Naive thymus-derived CD8-positive, alpha-beta T cell (primary cell): Measurements from ENCODE around the gene RTP3. TPM values are rescaled to one million over a fixed set of nuclear protein-coding genes. Genes with fewer than 3 reads are reported as not detected.

Experiments used
- ATAC-seq, 2 donors: fragments of 150-1000 bp; cut with Tn5 transposase in 1 of 2; sonication (Bioruptor Pico), chemical (Tn5 transposase) in 1 of 2; 1 replicate in 1 of 2; 2 replicates in 1 of 2; pipeline ENCODE4 v1.10.0; 2021; ENCODE audit warnings: mild to moderate bottlenecking in 2 of 2, moderate library complexity in 2 of 2
- POLR2A ChIA-PET: fragments of 350-600 bp; sonication (Branson Sonifier 250); formaldehyde crosslinking; loops from one replicate; lab custom pipeline; 2021; ENCODE audit warnings: antibody characterized with exemption; lab: Charles Lee
- DNase-seq, 10 donors: peaks; one replicate each; pipeline versions ENCODE4 v3.0.0 to v3.0.0-alpha.2; 2020 to 2022
- H3K27ac Mint-ChIP-seq, 10 donors: one replicate each; pipeline ENCODE4 v1.8.0; 2020 to 2022; ENCODE audit warnings: mild to moderate bottlenecking in 10 of 10, mixed read lengths in 10 of 10, moderate library complexity in 4 of 10, inconsistent platforms in 1 of 10
- H3K27me3 Mint-ChIP-seq, 5 donors: one replicate each; pipeline ENCODE4 v1.8.0; 2021 to 2022; ENCODE audit warnings: mixed read lengths in 5 of 5
- H3K36me3 Mint-ChIP-seq, 3 donors: one replicate each; pipeline ENCODE4 v1.8.0; 2020 to 2022; ENCODE audit warnings: mixed read lengths in 3 of 3, mild to moderate bottlenecking in 2 of 3, inconsistent platforms in 1 of 3
- H3K4me1 Mint-ChIP-seq, 4 donors: one replicate each; pipeline ENCODE4 v1.8.0; 2021 to 2022; ENCODE audit warnings: mixed read lengths in 4 of 4
- H3K4me3 Mint-ChIP-seq, 10 donors: one replicate each; pipeline ENCODE4 v1.8.0; 2020 to 2022; ENCODE audit warnings: mild to moderate bottlenecking in 10 of 10, mixed read lengths in 10 of 10, moderate library complexity in 6 of 10, inconsistent platforms in 1 of 10
- H3K9me3 Mint-ChIP-seq, 9 donors: one replicate each; pipeline ENCODE4 v1.8.0; 2020 to 2022; ENCODE audit warnings: mixed read lengths in 9 of 9, mild to moderate bottlenecking in 3 of 9, inconsistent platforms in 1 of 9, moderate library complexity in 1 of 9
- polyA plus RNA-seq, 3 donors: library from polyadenylated mRNA; unstranded; fragments of 300-500 nt; fragmentation: Illumina TruSeq; gene quantifications; one replicate each; pipeline ENCODE4 v1.2.3, GENCODE V29; 2021
- total RNA-seq, 8 experiments: library from RNA in 2 of 8; stranded (reverse) in 2 of 8; gene quantifications; one replicate each; pipeline ENCODE4 v1.2.3 and lab custom pipeline; 2021 to 2026

Gene RTP3
- total RNA-seq = not detected
- polyA plus RNA-seq = not detected
- 0 to 0.09 (median 0) reads per million in 6 experiments for total RNA-seq (lab: John Stamatoyannopoulos, UW)

DNA sequence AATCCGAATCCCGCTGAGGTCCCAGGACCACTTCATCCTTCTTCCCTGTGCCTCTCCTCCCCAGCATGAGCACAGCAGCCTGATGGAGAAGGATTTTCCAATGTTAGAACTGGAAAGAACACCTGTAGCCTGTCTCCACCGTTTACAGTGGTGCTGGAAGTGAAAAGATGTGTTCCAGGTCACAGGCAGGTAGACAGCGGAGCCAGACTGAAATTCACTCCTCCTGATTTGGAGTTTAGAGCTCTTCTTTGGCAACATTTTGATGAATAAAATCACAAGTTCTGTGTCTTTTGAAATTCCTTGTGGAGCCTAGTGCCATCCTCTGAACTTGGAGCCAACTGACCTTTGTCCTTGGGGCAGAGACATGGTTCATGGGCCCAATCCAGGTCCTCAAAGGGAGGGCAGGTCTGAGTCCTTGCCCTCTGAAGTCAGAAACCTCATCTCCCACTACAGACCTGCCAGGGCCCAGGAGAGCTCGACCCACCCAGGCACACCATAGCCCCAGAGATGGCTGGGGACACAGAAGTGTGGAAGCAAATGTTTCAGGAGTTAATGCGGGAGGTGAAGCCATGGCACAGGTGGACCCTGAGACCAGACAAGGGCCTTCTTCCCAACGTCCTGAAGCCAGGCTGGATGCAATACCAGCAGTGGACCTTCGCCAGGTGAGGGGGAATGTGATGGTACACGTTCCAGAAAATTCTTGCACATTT is at the start of gene RTP3:
Gene RTP3 (plus strand): TSS at position 421 of the 710 bp plus-strand sequence. CDS start 87 bp downstream, at position 508.
- H3K27ac Mint-ChIP-seq = peak within 1 kb of the TSS in 4 of 10 donors; percentile 41 to 82 (median 75)
- H3K4me3 Mint-ChIP-seq = peak within 1 kb of the TSS in 1 of 10 donors; percentile 41
- H3K4me1 Mint-ChIP-seq = peaks cover 0 to 17% (median 4%) of the 10 kb centered on the region in 4 donors
- DNase-seq = no peak
- H3K36me3 Mint-ChIP-seq = no peaks in the 10 kb centered on the region
- POLR2A ChIA-PET = no interaction called here
- ATAC-seq = no peak
- H3K9me3 Mint-ChIP-seq = no peaks in the 10 kb centered on the region
- no peaks in the 10 kb centered on the region for H3K27me3 Mint-ChIP-seq

DNA sequence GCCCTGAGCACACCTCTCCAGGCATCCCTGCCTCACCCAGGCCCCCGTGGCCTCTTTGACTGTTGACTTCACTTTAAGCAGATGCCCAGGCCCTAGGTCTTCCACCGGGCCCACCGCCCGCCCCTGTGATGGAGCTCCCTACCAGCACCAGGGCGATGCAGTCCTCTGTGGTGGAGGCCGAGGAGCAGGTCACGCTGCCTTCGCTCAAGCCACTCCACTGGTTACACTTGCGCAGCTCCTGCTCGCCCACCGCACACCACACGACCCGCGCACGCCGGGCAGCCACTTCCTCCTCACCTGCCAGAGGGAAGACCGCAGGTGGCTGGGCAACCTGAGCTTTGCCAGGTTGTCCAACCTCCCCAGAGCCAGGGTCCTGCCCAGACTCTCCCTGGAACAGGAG is 49.1 kb upstream of the RTP3 start:
- Mint-ChIP-seq H3K4me3 (no peak overlapping the region), H3K27me3 (peaks cover 0 to 10% (median 3%) of the 10 kb centered on the region in 5 donors), H3K36me3 (no peaks in the 10 kb centered on the region)

DNA sequence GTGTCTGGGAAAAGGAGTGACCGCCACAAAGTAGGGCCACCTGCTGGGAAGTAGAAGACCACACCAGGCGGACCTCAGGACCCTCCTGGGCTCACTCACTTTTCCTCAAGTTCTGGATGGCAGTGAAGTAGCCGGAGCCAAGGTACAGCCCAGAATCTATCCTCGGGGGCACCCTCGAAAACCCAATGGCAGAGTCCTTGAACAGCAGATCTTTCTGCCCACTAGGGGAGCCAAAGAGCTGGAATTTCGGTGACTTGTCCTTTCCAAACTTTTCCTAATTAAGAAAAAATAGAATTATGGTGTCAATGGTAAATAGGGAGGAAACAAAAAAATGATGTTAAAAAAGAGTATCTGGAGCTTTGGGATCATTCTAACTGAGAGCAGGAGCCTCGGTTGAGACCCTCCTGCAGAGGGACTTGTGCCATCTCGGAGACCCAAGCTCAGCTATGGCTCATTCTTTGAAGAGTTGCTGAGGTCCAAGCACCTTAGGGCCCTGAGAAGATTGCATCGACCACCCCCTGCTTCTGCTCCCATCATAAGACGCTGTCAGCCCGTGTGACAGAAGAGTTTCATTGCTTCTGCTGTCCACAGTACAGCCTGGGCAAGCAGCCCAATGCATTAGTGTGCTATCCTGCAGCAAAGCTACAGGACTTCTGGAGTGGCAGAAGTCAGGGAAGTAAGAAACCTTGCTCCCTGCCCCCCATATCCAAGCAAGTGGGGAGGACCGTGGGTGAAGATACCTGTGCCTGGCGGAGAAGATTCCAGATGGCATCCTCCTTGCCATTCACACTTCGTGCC is 47.8 kb upstream of the RTP3 start:
- Mint-ChIP-seq H3K9me3 (no peaks in the 10 kb centered on the region), H3K27ac (no peak overlapping the region), H3K4me1 (peaks cover 0 to 3% (median 0%) of the 10 kb centered on the region in 4 donors), H3K36me3 (no peaks in the 10 kb centered on the region), H3K27me3 (peaks cover 0 to 10% (median 3%) of the 10 kb centered on the region in 5 donors), H3K4me3 (no peak overlapping the region)
- ATAC-seq (no peak), DNase-seq (no peak)
- POLR2A ChIA-PET = no interaction called here

More for the DNA sequence above, 49.1 kb upstream of the RTP3 start:
- no peak overlapping the region for H3K27ac Mint-ChIP-seq
- ATAC-seq (no peak), DNase-seq (no peak)
- H3K4me1 Mint-ChIP-seq = peaks cover 0 to 1% (median 0%) of the 10 kb centered on the region in 4 donors
- POLR2A ChIA-PET = no interaction called here
- H3K9me3 Mint-ChIP-seq = no peaks in the 10 kb centered on the region

DNA sequence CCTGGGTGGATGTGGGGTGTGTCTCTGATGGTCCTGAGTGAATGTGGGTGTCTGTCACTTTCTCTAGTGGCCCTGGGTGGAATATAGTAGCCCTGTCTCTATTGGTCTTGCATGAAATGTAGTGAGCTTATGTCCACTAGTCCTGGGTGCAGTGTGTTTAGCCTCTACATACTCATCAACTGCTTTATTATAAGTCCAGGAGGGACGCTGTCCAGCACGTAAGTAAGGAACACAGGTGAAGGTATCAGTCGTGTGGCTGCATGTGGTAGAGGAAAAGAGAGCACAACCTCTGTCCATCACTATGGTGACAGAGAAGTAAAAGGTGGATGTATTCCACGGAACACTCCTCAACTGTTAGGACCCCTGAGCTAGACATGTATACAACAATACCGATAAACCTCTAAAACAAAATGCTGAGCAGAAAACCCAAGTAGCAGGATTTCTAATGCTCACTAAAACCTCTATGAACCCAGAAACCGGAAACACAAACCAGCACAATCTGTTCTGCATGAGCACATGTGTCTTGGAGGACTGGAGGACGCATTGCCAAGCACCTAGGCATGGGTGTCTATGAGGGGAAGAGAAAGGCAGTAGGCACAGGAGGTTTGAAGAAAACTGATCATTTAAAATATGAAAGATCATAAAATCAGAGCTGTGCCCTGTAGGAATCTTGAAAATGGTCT is 44.1 kb upstream of the RTP3 start:
- Mint-ChIP-seq H3K4me3 (no peak overlapping the region), H3K27me3 (peaks cover 0 to 9% (median 3%) of the 10 kb centered on the region in 5 donors), H3K36me3 (no peaks in the 10 kb centered on the region), H3K4me1 (peaks cover 0 to 3% (median 0%) of the 10 kb centered on the region in 4 donors), H3K27ac (no peak overlapping the region), H3K9me3 (peaks cover 0 to 4% (median 0%) of the 10 kb centered on the region in 9 donors)
- POLR2A ChIA-PET = no interaction called here
- DNase-seq (no peak), ATAC-seq (no peak)

DNA sequence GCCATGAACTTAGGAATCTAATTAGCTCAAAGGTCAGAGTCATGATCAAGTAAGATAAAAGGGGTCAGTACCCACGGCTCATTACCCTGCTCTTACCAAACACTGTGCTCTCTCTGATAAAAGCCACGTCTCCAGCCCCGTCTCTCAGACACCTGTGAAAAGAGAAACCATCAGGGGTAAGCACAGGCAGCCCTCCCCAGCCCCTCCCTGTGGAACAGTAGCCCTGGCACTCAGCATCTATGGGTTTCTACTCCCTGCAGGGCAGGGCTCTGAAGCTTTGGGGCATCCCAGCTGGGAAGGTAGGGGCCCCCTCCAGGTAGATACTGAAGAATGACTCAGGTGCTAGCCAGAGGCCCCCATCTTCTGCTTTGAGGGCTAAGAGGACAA is 43.6 kb upstream of the RTP3 start:
- Mint-ChIP-seq H3K36me3 (no peaks in the 10 kb centered on the region), H3K27ac (peak overlapping the region in 1 of 10 donors; percentile 26), H3K9me3 (peaks cover 0 to 4% (median 0%) of the 10 kb centered on the region in 9 donors), H3K4me3 (no peak overlapping the region), H3K27me3 (peaks cover 0 to 4% (median 3%) of the 10 kb centered on the region in 5 donors), H3K4me1 (peaks cover 0 to 3% (median 0%) of the 10 kb centered on the region in 4 donors)
- no peak for DNase-seq
- no peak for ATAC-seq
- POLR2A ChIA-PET = no interaction called here

DNA sequence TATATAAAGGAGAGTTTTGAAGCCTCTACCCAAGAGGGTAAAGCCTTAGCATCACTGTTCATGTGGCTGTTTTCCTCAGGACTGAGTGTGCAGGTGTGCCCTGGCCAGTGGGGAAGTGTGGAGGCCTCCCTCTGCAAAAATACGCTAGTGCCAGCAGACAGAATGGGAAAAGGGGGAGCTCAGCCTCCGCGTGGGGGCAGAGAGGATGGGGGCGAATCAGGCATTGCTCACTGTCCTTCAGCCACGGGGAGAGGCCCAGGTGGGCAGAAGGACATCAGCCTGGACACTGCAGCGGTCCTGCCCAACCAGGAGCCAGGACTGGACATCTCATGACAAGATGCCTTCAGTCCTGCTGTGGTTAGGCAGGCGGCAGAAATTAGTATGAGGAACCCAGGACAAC is 43.2 kb upstream of the RTP3 start:
- Mint-ChIP-seq H3K27me3 (peaks cover 0 to 7% (median 4%) of the 10 kb centered on the region in 5 donors), H3K36me3 (no peaks in the 10 kb centered on the region), H3K4me1 (peaks cover 0 to 3% (median 0%) of the 10 kb centered on the region in 4 donors), H3K4me3 (no peak overlapping the region), H3K27ac (peak overlapping the region in 1 of 10 donors; percentile 26), H3K9me3 (peaks cover 0 to 4% (median 0%) of the 10 kb centered on the region in 9 donors)
- DNase-seq = no peak
- POLR2A ChIA-PET = no interaction called here
- ATAC-seq = no peak

- peaks cover 0 to 3% (median 0%) of the 10 kb centered on the region in 4 donors for H3K4me1 Mint-ChIP-seq
- H3K36me3 Mint-ChIP-seq = peaks cover 0 to under 1% (median 0%) of the 10 kb centered on the region in 3 donors
- POLR2A ChIA-PET = no interaction called here
- peaks cover 0 to 4% (median 0%) of the 10 kb centered on the region in 9 donors for H3K9me3 Mint-ChIP-seq
- H3K27me3 Mint-ChIP-seq = peaks cover 0 to 13% (median 7%) of the 10 kb centered on the region in 5 donors
- no peak overlapping the region for H3K27ac Mint-ChIP-seq
- ATAC-seq (no peak), DNase-seq (no peak)
- no peak overlapping the region for H3K4me3 Mint-ChIP-seq
These were observed 42.3 kb upstream of the RTP3 start for GRCh38 chr3:46455231-46456115.

- Mint-ChIP-seq H3K27me3 (peaks cover 3 to 14% (median 10%) of the 10 kb centered on the region in 5 donors), H3K9me3 (peaks cover 0 to 7% (median 0%) of the 10 kb centered on the region in 9 donors), H3K4me1 (peaks cover 0 to 3% (median 0%) of the 10 kb centered on the region in 4 donors), H3K27ac (peak overlapping the region in 2 of 10 donors; percentile 7 to 46), H3K4me3 (no peak overlapping the region), H3K36me3 (peaks cover 0 to 6% (median 0%) of the 10 kb centered on the region in 3 donors)
- POLR2A ChIA-PET = no interaction called here
- no peak for DNase-seq
- no peak for ATAC-seq
These were observed 41.7 kb upstream of the RTP3 start for GRCh38 chr3:46456118-46456517.

DNA sequence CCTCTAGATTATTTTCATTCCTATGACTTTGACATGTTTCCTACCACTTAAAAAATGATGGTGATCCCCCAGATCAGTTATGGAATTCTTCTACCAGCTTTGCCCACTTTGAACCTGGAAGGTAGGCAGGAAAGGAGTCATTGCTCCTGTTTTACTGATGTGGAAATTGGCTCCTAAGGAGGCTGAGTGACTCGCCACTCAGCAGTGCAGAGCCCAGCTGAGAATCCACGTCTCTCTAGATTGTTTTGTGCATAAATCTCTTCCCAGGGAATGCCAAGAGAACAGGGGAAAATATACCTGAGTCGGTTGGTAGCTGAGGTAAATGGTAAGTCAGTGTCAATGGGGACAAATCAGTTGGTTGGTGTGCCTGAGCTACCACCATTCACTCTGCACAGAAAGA is 37.7 kb upstream of the RTP3 start:
- H3K4me1 Mint-ChIP-seq = peaks cover 1 to 5% (median 3%) of the 10 kb centered on the region in 4 donors
- peaks cover 0 to 6% (median 2%) of the 10 kb centered on the region in 3 donors for H3K36me3 Mint-ChIP-seq
- no peak for DNase-seq
- POLR2A ChIA-PET = no interaction called here
- no peak overlapping the region for H3K4me3 Mint-ChIP-seq
- peaks cover 0 to 7% (median 0%) of the 10 kb centered on the region in 9 donors for H3K9me3 Mint-ChIP-seq
- no peak overlapping the region for H3K27ac Mint-ChIP-seq
- H3K27me3 Mint-ChIP-seq = peaks cover 17 to 44% (median 30%) of the 10 kb centered on the region in 5 donors
- no peak for ATAC-seq

DNA sequence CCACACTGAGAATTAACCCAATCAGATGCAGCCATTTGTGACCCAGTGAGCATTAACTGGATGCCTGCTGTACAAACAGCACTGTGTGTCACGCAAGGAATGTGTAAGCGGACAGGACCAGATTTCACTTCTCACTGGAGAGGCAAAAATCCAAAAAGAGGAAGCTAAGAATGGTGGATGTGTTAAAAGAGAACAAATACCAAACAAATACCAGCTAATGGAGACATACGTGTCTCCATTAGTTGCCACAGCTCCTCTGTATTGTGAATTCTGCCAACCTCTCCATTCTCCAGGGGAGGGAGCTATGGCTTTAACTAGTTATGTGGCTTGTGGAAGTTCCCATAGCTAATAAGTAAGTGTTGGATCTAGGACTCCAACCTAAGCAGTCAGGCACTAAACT is 35.7 kb upstream of the RTP3 start:
- ATAC-seq = no peak
- peaks cover 1 to 5% (median 3%) of the 10 kb centered on the region in 4 donors for H3K4me1 Mint-ChIP-seq
- peaks cover 0 to 7% (median 0%) of the 10 kb centered on the region in 9 donors for H3K9me3 Mint-ChIP-seq
- H3K27me3 Mint-ChIP-seq = peaks cover 20 to 64% (median 45%) of the 10 kb centered on the region in 5 donors
- peaks cover 0 to 6% (median 2%) of the 10 kb centered on the region in 3 donors for H3K36me3 Mint-ChIP-seq
- DNase-seq = no peak
- H3K4me3 Mint-ChIP-seq = no peak overlapping the region
- no peak overlapping the region for H3K27ac Mint-ChIP-seq
- POLR2A ChIA-PET = no interaction called here

DNA sequence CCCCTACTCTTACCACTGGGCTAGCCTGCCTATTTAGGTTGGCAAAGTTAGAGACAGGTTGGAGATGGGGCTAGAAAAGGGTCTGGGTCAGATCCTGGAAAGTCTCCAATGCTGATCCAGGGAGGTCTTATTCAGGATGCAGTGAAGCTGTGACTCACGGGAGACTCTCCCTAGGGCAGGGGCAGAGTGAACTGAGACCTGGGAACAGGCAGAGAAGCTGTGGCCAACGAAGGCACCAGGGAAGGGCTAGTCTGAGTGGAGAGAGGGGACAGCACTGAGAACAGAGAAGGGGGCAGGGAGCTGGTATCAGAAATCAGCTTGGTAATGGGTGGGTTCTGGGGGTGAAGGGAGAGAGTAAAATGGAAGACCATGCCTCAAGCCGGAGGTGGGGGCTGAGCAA is 35.3 kb upstream of the RTP3 start:
- Mint-ChIP-seq H3K36me3 (peaks cover 0 to 6% (median 2%) of the 10 kb centered on the region in 3 donors), H3K9me3 (peaks cover 0 to 7% (median 0%) of the 10 kb centered on the region in 9 donors), H3K4me1 (peaks cover 1 to 5% (median 3%) of the 10 kb centered on the region in 4 donors), H3K27me3 (peaks cover 20 to 66% (median 45%) of the 10 kb centered on the region in 5 donors), H3K4me3 (no peak overlapping the region), H3K27ac (no peak overlapping the region)
- POLR2A ChIA-PET = no interaction called here
- ATAC-seq = no peak
- DNase-seq = no peak
